H1 (cell line): ENCODE data around the gene ZSCAN20. TPM values are rescaled to one million over a fixed set of nuclear protein-coding genes. Genes with fewer than 3 reads are reported as not detected.

Experiments
- CTBP2 ChIP-seq: IDR thresholded peaks from 2 replicates; pipeline ENCODE4 v1.7.0; 2011; ENCODE audit warnings: borderline replicate concordance, mild to moderate bottlenecking, moderate library complexity, mixed read lengths, low read length; ENCODE audit not compliant: insufficient read depth, insufficient read length
- POU5F1 ChIP-seq: IDR thresholded peaks from 2 replicates; pipeline ENCODE4 v1.6.1; 2011; ENCODE audit warnings: low read depth, mild to moderate bottlenecking, low read length, moderate library complexity
- TAF7 ChIP-seq: optimal IDR thresholded peaks from 2 replicates; pipeline ENCODE3; 2011; ENCODE audit warnings: low read depth, mild to moderate bottlenecking, inconsistent platforms, low read length, moderate library complexity, borderline replicate concordance
- TCF12 ChIP-seq: IDR thresholded peaks from 2 replicates; pipeline ENCODE4 v1.6.1; 2011; ENCODE audit warnings: low read depth, mild to moderate bottlenecking, low read length
- polyA plus RNA-seq, 7 experiments: library from polyadenylated mRNA; depleted of rRNA in 3 of 7; stranded (reverse) in 5 of 7; unstranded in 2 of 7; fragments of >200 nt in 5 of 7; fragments of 200-250 nt in 2 of 7; gene quantifications; 1 replicate in 5 of 7; 2 replicates in 1 of 7; 4 replicates in 1 of 7; pipeline versions ENCODE4 v1.2.1 to v1.2.3, GENCODE V29; 2011 to 2013; ENCODE audit warnings: missing spikeins in 2 of 7, mixed read lengths in 2 of 7
- total RNA-seq: library from RNA; stranded (reverse); fragmentation: NEBNext Ultra II Directional; extraction: Animal tissue kit (Norgen Biotek cat#: 25700); gene quantifications from 2 replicates; pipeline ENCODE4 v1.2.1, GENCODE V29; 2021
- TF ChIP-seq, protein P1 (sequence below): fragments of 300-600 bp; sonication (generic); IDR thresholded peaks from 2 replicates; pipeline ENCODE4 v1.7.1; 2012; ENCODE audit warnings: low read length, moderate library complexity, mild to moderate bottlenecking, inconsistent platforms; ENCODE audit not compliant: insufficient replicate concordance
- TF ChIP-seq, protein P2 (sequence below): IDR thresholded peaks from 2 replicates; pipeline ENCODE4 v1.6.1; 2011; ENCODE audit warnings: low read length, improper control_type of control experiment
- TF ChIP-seq, protein P3 (sequence below): IDR thresholded peaks from 2 replicates; pipeline ENCODE4 v1.6.1; 2011; ENCODE audit warnings: low read depth, mild to moderate bottlenecking, low read length; ENCODE audit not compliant: insufficient read depth

Gene ZSCAN20
- total and polyA plus RNA-seq, 2 of the 8 experiments (the other 6 are each of a cell fraction or from before 2014, with no cell fraction given), result 0.70 to 3.4 TPM

GRCh38 chr1:33430692-33431593 lies 41.5 kb upstream of the ZSCAN20 start, which contains the start of gene PHC2 (continued):
- TF ChIP-seq, protein P1, sequence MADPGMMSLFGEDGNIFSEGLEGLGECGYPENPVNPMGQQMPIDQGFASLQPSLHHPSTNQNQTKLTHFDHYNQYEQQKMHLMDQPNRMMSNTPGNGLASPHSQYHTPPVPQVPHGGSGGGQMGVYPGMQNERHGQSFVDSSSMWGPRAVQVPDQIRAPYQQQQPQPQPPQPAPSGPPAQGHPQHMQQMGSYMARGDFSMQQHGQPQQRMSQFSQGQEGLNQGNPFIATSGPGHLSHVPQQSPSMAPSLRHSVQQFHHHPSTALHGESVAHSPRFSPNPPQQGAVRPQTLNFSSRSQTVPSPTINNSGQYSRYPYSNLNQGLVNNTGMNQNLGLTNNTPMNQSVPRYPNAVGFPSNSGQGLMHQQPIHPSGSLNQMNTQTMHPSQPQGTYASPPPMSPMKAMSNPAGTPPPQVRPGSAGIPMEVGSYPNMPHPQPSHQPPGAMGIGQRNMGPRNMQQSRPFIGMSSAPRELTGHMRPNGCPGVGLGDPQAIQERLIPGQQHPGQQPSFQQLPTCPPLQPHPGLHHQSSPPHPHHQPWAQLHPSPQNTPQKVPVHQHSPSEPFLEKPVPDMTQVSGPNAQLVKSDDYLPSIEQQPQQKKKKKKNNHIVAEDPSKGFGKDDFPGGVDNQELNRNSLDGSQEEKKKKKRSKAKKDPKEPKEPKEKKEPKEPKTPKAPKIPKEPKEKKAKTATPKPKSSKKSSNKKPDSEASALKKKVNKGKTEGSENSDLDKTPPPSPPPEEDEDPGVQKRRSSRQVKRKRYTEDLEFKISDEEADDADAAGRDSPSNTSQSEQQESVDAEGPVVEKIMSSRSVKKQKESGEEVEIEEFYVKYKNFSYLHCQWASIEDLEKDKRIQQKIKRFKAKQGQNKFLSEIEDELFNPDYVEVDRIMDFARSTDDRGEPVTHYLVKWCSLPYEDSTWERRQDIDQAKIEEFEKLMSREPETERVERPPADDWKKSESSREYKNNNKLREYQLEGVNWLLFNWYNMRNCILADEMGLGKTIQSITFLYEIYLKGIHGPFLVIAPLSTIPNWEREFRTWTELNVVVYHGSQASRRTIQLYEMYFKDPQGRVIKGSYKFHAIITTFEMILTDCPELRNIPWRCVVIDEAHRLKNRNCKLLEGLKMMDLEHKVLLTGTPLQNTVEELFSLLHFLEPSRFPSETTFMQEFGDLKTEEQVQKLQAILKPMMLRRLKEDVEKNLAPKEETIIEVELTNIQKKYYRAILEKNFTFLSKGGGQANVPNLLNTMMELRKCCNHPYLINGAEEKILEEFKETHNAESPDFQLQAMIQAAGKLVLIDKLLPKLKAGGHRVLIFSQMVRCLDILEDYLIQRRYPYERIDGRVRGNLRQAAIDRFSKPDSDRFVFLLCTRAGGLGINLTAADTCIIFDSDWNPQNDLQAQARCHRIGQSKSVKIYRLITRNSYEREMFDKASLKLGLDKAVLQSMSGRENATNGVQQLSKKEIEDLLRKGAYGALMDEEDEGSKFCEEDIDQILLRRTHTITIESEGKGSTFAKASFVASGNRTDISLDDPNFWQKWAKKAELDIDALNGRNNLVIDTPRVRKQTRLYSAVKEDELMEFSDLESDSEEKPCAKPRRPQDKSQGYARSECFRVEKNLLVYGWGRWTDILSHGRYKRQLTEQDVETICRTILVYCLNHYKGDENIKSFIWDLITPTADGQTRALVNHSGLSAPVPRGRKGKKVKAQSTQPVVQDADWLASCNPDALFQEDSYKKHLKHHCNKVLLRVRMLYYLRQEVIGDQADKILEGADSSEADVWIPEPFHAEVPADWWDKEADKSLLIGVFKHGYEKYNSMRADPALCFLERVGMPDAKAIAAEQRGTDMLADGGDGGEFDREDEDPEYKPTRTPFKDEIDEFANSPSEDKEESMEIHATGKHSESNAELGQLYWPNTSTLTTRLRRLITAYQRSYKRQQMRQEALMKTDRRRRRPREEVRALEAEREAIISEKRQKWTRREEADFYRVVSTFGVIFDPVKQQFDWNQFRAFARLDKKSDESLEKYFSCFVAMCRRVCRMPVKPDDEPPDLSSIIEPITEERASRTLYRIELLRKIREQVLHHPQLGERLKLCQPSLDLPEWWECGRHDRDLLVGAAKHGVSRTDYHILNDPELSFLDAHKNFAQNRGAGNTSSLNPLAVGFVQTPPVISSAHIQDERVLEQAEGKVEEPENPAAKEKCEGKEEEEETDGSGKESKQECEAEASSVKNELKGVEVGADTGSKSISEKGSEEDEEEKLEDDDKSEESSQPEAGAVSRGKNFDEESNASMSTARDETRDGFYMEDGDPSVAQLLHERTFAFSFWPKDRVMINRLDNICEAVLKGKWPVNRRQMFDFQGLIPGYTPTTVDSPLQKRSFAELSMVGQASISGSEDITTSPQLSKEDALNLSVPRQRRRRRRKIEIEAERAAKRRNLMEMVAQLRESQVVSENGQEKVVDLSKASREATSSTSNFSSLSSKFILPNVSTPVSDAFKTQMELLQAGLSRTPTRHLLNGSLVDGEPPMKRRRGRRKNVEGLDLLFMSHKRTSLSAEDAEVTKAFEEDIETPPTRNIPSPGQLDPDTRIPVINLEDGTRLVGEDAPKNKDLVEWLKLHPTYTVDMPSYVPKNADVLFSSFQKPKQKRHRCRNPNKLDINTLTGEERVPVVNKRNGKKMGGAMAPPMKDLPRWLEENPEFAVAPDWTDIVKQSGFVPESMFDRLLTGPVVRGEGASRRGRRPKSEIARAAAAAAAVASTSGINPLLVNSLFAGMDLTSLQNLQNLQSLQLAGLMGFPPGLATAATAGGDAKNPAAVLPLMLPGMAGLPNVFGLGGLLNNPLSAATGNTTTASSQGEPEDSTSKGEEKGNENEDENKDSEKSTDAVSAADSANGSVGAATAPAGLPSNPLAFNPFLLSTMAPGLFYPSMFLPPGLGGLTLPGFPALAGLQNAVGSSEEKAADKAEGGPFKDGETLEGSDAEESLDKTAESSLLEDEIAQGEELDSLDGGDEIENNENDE, result no peak
- TF ChIP-seq TCF12 (no peak), POU5F1 (no peak), TAF7 (no peak), CTBP2 (no peak)
- TF ChIP-seq, protein P2, sequence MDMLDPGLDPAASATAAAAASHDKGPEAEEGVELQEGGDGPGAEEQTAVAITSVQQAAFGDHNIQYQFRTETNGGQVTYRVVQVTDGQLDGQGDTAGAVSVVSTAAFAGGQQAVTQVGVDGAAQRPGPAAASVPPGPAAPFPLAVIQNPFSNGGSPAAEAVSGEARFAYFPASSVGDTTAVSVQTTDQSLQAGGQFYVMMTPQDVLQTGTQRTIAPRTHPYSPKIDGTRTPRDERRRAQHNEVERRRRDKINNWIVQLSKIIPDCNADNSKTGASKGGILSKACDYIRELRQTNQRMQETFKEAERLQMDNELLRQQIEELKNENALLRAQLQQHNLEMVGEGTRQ, result peak; percentile 95
- TF ChIP-seq, protein P3, sequence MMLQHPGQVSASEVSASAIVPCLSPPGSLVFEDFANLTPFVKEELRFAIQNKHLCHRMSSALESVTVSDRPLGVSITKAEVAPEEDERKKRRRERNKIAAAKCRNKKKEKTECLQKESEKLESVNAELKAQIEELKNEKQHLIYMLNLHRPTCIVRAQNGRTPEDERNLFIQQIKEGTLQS, result peak; percentile 80
